GM19455 (cell line): ENCODE results near the gene KLK6.

Source experiments
- ATAC-seq: cut with Tn5 transposase; IDR thresholded peaks from one replicate; pipeline ENCODE4 v1.9.1; 2021; ENCODE audit not compliant: unreplicated experiment

The KLK6 gene

GRCh38 chr19:50959731-50960500, 9.5 kb downstream of the KLK6 start:
- no peak for ATAC-seq

GRCh38 chr19:50957587-50957986, 11.8 kb downstream of the KLK6 start:
- no peak for ATAC-seq

GRCh38 chr19:50952910-50953309, 16.5 kb downstream of the KLK6 start, which contains the start of gene KLK5:
Gene KLK5, minus strand, starts transcription at chr19:50953038. Its CDS starts 381 bp downstream, at chr19:50952657.
- ATAC-seq: no peak

- no peak for ATAC-seq
Observed at GRCh38 chr19:50949861-50950260, 19.5 kb downstream of the KLK6 start.

- ATAC-seq: no peak
Observed at GRCh38 chr19:50947123-50947522, 22.3 kb downstream of the KLK6 start.

GRCh38 chr19:50944795-50945194, 24.6 kb downstream of the KLK6 start:
- ATAC-seq: no peak

- ATAC-seq: no peak
Observed at GRCh38 chr19:50943074-50943828, 26.1 kb downstream of the KLK6 start.

- no peak for ATAC-seq
Observed at GRCh38 chr19:50939596-50939995, 29.8 kb downstream of the KLK6 start.

- no peak for ATAC-seq
Observed at GRCh38 chr19:50933640-50934039, 35.8 kb downstream of the KLK6 start.

GRCh38 chr19:50932690-50933083, 36.7 kb downstream of the KLK6 start:
- ATAC-seq: no peak

- no peak for ATAC-seq
Observed at GRCh38 chr19:50932018-50932689, 37.2 kb downstream of the KLK6 start.

GRCh38 chr19:50931023-50931422, 38.4 kb downstream of the KLK6 start:
- ATAC-seq: no peak

- no peak for ATAC-seq
Observed at GRCh38 chr19:50928831-50929230, 40.6 kb downstream of the KLK6 start.

GRCh38 chr19:50926144-50926543, 43.2 kb downstream of the KLK6 start:
- no peak for ATAC-seq

- ATAC-seq: no peak
Observed at GRCh38 chr19:50925734-50926133, 43.7 kb downstream of the KLK6 start.

GRCh38 chr19:50924586-50924985, 44.8 kb downstream of the KLK6 start:
- no peak for ATAC-seq

- no peak for ATAC-seq
Observed at GRCh38 chr19:50922317-50922853, 47.0 kb downstream of the KLK6 start.

- ATAC-seq: no peak
Observed at GRCh38 chr19:50921426-50922316, 47.7 kb downstream of the KLK6 start.

GRCh38 chr19:50916069-50916468, 53.3 kb downstream of the KLK6 start:
- ATAC-seq: no peak
